Naive thymus-derived CD4-positive, alpha-beta T cell (primary cell): ENCODE measurements around the gene ESPNL. TPM values are rescaled to one million over a fixed set of nuclear protein-coding genes. Genes with fewer than 3 reads are reported as not detected.
"Not testable (repeated sequence)": the region's sequence is repeated elsewhere in the genome, so short reads cannot be mapped to it uniquely, and the experiment has no call there.

Source experiments
- ATAC-seq: fragments of 150-1000 bp; cut with Tn5 transposase; 2 replicates; pipeline ENCODE4 v1.10.0; 2021; ENCODE audit warnings: mild to moderate bottlenecking, moderate library complexity
- CTCF ChIA-PET: fragments of 350-600 bp; sonication (Branson Sonifier 250); formaldehyde crosslinking; loops from one replicate; lab custom pipeline; 2021; ENCODE audit warnings: antibody characterized with exemption; lab: Charles Lee
- POLR2A ChIA-PET: fragments of 350-600 bp; sonication (Branson Sonifier 250); formaldehyde crosslinking; loops from one replicate; lab custom pipeline; 2021; ENCODE audit warnings: antibody characterized with exemption, inconsistent platforms; lab: Charles Lee
- DNase-seq, 9 donors: peaks; one replicate each; pipeline versions ENCODE4 v3.0.0 to v3.0.0-alpha.2; 2020 to 2022; ENCODE audit warnings: mixed read lengths in 1 of 9
- H3K27ac ChIP-seq: one replicate; pipeline ENCODE4 v1.7.0; 2013; ENCODE audit warnings: mild to moderate bottlenecking, low read depth, low read length, moderate library complexity
- H3K27me3 ChIP-seq, 2 donors: one replicate each; pipeline ENCODE4 v1.7.0; 2013; ENCODE audit warnings: low read length in 2 of 2, mild to moderate bottlenecking in 2 of 2, moderate library complexity in 2 of 2; ENCODE audit not compliant: control insufficient read depth in 2 of 2, insufficient read depth in 2 of 2
- H3K36me3 ChIP-seq, 3 experiments: 1 replicate in 2 of 3; 2 replicates in 1 of 3; pipeline ENCODE4 v1.7.0; 2013; ENCODE audit warnings: low read length in 3 of 3, mild to moderate bottlenecking in 3 of 3, moderate library complexity in 1 of 3; ENCODE audit not compliant: insufficient read depth in 3 of 3, control insufficient read depth in 2 of 3
- H3K4me1 ChIP-seq, 2 donors: one replicate each; pipeline ENCODE4 v1.7.0; 2013; ENCODE audit warnings: low read length in 2 of 2, mild to moderate bottlenecking in 2 of 2, moderate library complexity in 1 of 2; ENCODE audit not compliant: control insufficient read depth in 2 of 2, insufficient read depth in 2 of 2
- H3K4me3 ChIP-seq: 2 replicates; pipeline ENCODE4 v1.7.0; 2013; ENCODE audit warnings: mild to moderate bottlenecking, low read length
- H3K9me3 ChIP-seq, 3 experiments: 1 replicate in 2 of 3; 2 replicates in 1 of 3; pipeline ENCODE4 v1.7.0; 2013; ENCODE audit warnings: low read length in 3 of 3; ENCODE audit not compliant: control insufficient read depth in 2 of 3
- H3K27ac Mint-ChIP-seq, 9 donors: one replicate each; pipeline ENCODE4 v1.8.0; 2020 to 2022; ENCODE audit warnings: mixed read lengths in 9 of 9, mild to moderate bottlenecking in 8 of 9, moderate library complexity in 5 of 9, inconsistent platforms in 2 of 9
- H3K27me3 Mint-ChIP-seq, 5 donors: one replicate each; pipeline ENCODE4 v1.8.0; 2021 to 2022; ENCODE audit warnings: mixed read lengths in 5 of 5, mild to moderate bottlenecking in 1 of 5
- H3K36me3 Mint-ChIP-seq, 5 donors: one replicate each; pipeline ENCODE4 v1.8.0; 2020 to 2022; ENCODE audit warnings: mixed read lengths in 5 of 5, mild to moderate bottlenecking in 3 of 5, inconsistent platforms in 1 of 5
- H3K4me1 Mint-ChIP-seq, 7 donors: one replicate each; pipeline ENCODE4 v1.8.0; 2020 to 2022; ENCODE audit warnings: mixed read lengths in 7 of 7, mild to moderate bottlenecking in 3 of 7, inconsistent platforms in 1 of 7
- H3K4me3 Mint-ChIP-seq, 10 donors: one replicate each; pipeline ENCODE4 v1.8.0; 2020 to 2022; ENCODE audit warnings: mild to moderate bottlenecking in 10 of 10, mixed read lengths in 10 of 10, moderate library complexity in 6 of 10, inconsistent platforms in 2 of 10
- H3K9me3 Mint-ChIP-seq, 11 donors: one replicate each; pipeline ENCODE4 v1.8.0; 2020 to 2022; ENCODE audit warnings: mixed read lengths in 11 of 11, mild to moderate bottlenecking in 4 of 11, inconsistent platforms in 1 of 11, moderate library complexity in 1 of 11
- intact Hi-C, 2 donors: fragments of 100-400 bp; cut with micrococcal nuclease; formaldehyde crosslinking; loops; one replicate each; pipeline ENCODE4 v1.15.1; 2023
- polyA plus RNA-seq, 2 donors: library from polyadenylated mRNA; unstranded; fragments of 300-500 nt; fragmentation: Illumina TruSeq; gene quantifications; one replicate each; pipeline ENCODE4 v1.2.3, GENCODE V29; 2021
- total RNA-seq, 6 experiments: library from RNA in 5 of 6; stranded (reverse) in 5 of 6; gene quantifications; 1 replicate in 5 of 6; 2 replicates in 1 of 6; pipeline ENCODE4 v1.2.3 and lab custom pipeline; 2021 to 2026

Gene ESPNL
- total and polyA plus RNA-seq, 7 experiments from 2014 or later = 0.07 to 0.35 (median 0.31) TPM; not detected in 3

DNA sequence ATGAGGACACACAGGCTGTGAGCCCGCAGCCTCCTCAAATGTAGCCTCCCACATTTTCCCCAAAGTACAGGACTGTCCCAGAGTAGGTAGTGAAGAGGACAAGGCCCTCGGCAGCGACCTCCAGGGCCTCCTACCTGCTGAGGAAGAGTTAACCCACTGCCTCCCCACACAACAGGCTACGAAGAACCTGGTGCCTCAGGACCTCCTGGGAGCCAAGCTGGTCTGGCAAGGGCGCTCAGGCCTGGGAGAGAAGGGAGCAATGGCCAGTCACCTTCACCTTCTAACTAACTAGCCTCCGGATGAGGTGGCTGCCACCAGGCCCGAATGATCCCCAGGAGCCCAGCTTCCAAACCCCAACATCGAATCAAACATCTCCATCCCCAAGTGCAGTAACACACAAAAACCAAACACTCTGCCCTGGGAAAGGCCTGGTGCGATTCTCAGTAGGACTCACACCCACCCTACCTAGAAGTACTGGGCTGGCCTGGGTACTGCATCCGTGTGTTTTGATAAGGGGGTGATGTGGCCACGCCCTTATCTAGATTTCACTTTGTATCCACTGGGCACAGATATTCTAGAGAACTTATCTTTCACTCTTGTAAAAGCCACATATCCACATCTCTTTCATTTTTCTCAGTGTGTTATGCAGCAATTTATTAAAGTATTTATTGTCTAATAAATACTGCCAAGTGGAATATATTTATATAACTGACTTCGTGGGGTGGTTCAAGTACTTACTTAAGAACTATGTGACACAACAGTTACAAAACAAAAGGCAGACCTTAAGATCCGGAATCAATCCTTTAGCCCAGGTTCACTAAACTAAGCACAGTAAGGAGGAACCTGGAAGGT, 68.3 kb downstream of the ESPNL start:
- intact Hi-C loops = no loop called here
- POLR2A ChIA-PET = interaction anchor here (1.0 kb wide), 1 partner anchor 10 kb away, joined by 3 read pairs; no protein-coding TSS in a partner anchor
- H3K36me3 ChIP-seq = peaks cover 5 to 55% (median 15%) of the 10 kb centered on the region in 3 experiments
- Mint-ChIP-seq H3K27ac (no peak overlapping the region), H3K27me3 (peaks cover 10 to 14% (median 11%) of the 10 kb centered on the region in 5 donors), H3K9me3 (no peaks in the 10 kb centered on the region), H3K4me3 (no peak overlapping the region), H3K4me1 (peaks cover 0 to 8% (median 0%) of the 10 kb centered on the region in 7 donors), H3K36me3 (peaks cover 3 to 36% (median 17%) of the 10 kb centered on the region in 5 donors)
- H3K4me1 ChIP-seq = no peaks in the 10 kb centered on the region
- DNase-seq = no peak
- no peak overlapping the region for H3K4me3 ChIP-seq
- no peak overlapping the region for H3K27ac ChIP-seq
- no peaks in the 10 kb centered on the region for H3K27me3 ChIP-seq
- H3K9me3 ChIP-seq = no peaks in the 10 kb centered on the region
- ATAC-seq = no peak
- CTCF ChIA-PET = no interaction called here

DNA sequence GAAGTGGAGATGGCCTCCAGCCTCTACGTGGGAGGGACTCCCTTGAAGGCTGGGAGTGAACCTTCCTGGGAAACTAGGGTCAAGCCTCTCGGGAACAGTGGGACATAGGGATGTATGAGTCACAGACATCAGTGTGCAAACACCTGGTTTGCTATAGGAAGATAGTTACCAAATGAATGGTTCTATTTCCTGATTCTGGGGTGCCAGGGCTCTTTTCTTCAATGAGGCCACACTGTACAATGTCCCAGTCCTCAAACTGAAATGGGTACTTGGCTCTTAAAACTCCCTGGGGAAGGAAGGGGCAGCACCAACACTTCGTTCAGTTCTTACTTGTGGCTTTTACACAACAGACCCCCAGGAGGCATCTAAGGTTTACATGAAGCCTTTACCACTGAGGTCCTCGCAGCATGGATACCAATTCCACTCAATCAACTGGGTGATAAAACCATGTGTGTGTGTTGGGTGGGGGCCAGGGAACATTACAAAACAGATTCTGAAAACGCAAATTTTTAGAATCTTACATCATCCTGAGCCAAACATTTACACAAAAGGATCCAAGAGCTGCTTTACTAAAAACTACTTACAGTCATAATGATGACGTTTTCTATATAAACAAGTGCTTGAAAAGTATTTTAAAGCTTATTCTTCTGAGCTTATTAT, 69.0 kb downstream of the ESPNL start:
- no peaks in the 10 kb centered on the region for H3K27me3 ChIP-seq
- H3K4me1 ChIP-seq = no peaks in the 10 kb centered on the region
- no peaks in the 10 kb centered on the region for H3K9me3 ChIP-seq
- Mint-ChIP-seq H3K27ac (no peak overlapping the region), H3K36me3 (peaks cover 3 to 40% (median 18%) of the 10 kb centered on the region in 5 donors), H3K4me1 (peaks cover 0 to 8% (median 0%) of the 10 kb centered on the region in 7 donors), H3K27me3 (peaks cover 10 to 13% (median 10%) of the 10 kb centered on the region in 5 donors), H3K9me3 (no peaks in the 10 kb centered on the region), H3K4me3 (no peak overlapping the region)
- CTCF ChIA-PET = no interaction called here
- ATAC-seq = no peak
- no peak for DNase-seq
- H3K4me3 ChIP-seq = no peak overlapping the region
- no peak overlapping the region for H3K27ac ChIP-seq
- POLR2A ChIA-PET = no interaction called here
- intact Hi-C loops = no loop called here
- H3K36me3 ChIP-seq = peaks cover 5 to 62% (median 15%) of the 10 kb centered on the region in 3 experiments

DNA sequence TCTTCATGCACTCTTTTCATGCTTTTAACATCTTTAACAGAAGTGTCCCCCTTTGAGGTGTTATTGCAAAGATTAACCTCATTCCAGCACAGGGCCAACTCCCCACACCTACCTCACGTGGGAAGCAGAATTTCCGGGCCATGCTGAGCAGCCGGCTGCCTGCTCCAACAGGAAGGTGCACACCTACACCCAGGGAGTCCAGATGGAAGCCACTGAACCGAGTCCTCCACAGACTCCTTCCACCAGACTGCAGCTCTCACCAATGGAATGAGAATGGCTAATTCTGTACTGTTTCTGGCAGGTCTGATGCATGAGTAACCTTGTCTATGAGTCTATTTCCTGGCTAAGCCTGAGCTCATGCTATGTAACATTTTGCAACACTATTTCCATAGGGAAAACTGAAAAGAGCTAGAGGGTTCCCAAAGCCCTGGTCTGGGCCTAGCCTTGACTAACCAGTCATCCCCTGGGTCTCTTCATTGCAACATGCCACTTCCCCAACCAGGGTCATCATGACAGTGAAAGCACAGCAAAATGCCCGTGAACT, 69.6 kb downstream of the ESPNL start:
- ChIA-PET CTCF (no interaction called here), POLR2A (no interaction called here)
- H3K27me3 Mint-ChIP-seq = peaks cover 4 to 7% (median 7%) of the 10 kb centered on the region in 5 donors
- intact Hi-C loops = loop anchor here in 1 of 2 donors (10.0 kb wide), 2 partner anchors 205 to 315 kb away; partner anchors contain the start of genes RAMP1 and UBE2F
- Histone ChIP-seq H3K36me3 (peaks cover 5 to 68% (median 15%) of the 10 kb centered on the region in 3 experiments), H3K27ac (no peak overlapping the region), H3K27me3 (no peaks in the 10 kb centered on the region), H3K9me3 (no peaks in the 10 kb centered on the region), H3K4me3 (no peak overlapping the region), H3K4me1 (no peaks in the 10 kb centered on the region)
- no peak overlapping the region for H3K27ac Mint-ChIP-seq
- ATAC-seq (no peak), DNase-seq (no peak)
- peaks cover 3 to 40% (median 18%) of the 10 kb centered on the region in 5 donors for H3K36me3 Mint-ChIP-seq
- peaks cover 0 to 7% (median 0%) of the 10 kb centered on the region in 7 donors for H3K4me1 Mint-ChIP-seq
- no peak overlapping the region for H3K4me3 Mint-ChIP-seq
- H3K9me3 Mint-ChIP-seq = no peaks in the 10 kb centered on the region

DNA sequence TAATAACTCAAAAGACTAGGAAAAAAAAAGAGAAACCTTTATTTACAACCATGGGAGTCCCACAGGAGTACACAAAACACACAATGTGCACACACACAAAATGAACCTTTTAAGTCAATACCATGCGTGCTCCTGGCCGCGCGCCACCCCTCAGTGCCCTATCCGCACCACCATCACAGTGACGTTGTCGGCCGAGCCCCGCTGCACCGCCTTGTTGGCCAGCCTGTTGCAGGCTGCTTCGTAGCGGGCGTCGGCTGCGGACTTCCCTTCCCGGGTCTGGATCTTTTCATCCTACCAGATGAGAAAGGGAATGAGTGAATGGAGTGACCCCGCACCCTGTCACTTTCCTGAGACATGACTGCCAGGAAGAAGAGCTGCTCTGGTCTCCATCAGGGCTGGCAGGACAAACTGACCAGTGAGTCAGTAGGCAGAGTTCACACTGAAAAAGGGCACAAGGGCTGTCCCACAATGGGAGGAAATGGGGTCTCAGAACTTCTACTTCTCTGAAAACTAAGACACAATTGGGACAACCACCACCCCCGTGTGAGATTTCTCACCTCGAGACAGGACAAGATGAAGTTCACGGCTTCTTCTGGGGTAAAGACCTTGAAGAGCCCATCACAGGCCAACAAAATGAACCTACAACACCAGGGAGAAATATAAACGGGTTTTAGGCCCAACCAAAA, 70.4 kb downstream of the ESPNL start:
- no peaks in the 10 kb centered on the region for H3K4me1 ChIP-seq
- H3K4me3 ChIP-seq = no peak overlapping the region
- Mint-ChIP-seq H3K36me3 (peaks cover 3 to 40% (median 18%) of the 10 kb centered on the region in 5 donors), H3K27me3 (no peaks in the 10 kb centered on the region), H3K27ac (peak overlapping the region in 1 of 9 donors; percentile 29), H3K4me3 (no peak overlapping the region), H3K9me3 (no peaks in the 10 kb centered on the region), H3K4me1 (peaks cover 0 to 3% (median 0%) of the 10 kb centered on the region in 7 donors)
- DNase-seq = no peak
- ChIA-PET CTCF (no interaction called here), POLR2A (no interaction called here)
- intact Hi-C loops = loop anchor here in 1 of 2 donors (10.0 kb wide), 2 partner anchors 206 to 316 kb away; partner anchors contain the start of genes RAMP1 and UBE2F
- no peaks in the 10 kb centered on the region for H3K27me3 ChIP-seq
- peaks cover 5 to 76% (median 20%) of the 10 kb centered on the region in 3 experiments for H3K36me3 ChIP-seq
- no peaks in the 10 kb centered on the region for H3K9me3 ChIP-seq
- H3K27ac ChIP-seq = no peak overlapping the region
- no peak for ATAC-seq

DNA sequence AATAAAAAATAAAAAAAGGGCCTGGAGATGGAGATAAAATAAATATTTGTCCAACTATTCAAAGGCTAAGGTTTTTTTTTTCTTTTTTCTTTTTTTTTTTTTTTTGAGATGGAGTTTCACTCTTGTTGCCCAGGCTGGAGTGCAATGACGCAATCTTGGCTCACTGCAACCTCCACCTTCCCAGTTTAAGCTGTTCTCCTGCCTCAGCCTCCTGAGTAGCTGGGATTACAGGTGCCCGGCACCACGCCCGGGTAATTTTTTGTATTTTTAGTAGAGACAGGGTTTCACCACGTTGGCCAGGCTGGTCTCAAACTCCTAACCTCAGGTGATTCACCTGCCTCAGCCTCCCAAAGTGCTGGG, 70.9 kb downstream of the ESPNL start:
- H3K4me3 Mint-ChIP-seq, H3K9me3 ChIP-seq, H3K4me1 ChIP-seq, H3K9me3 Mint-ChIP-seq, DNase-seq, ATAC-seq, H3K27me3 ChIP-seq, H3K27ac ChIP-seq, H3K4me1 Mint-ChIP-seq, H3K27ac Mint-ChIP-seq, H3K27me3 Mint-ChIP-seq, POLR2A ChIA-PET, H3K4me3 ChIP-seq, CTCF ChIA-PET: not testable (repeated sequence)
- intact Hi-C loops = loop anchor here in 1 of 2 donors (10.0 kb wide), 2 partner anchors 206 to 316 kb away; partner anchors contain the start of genes RAMP1 and UBE2F
- H3K36me3 Mint-ChIP-seq = peaks cover 3 to 40% (median 18%) of the 10 kb centered on the region in 5 donors
- H3K36me3 ChIP-seq = peaks cover 5 to 79% (median 25%) of the 10 kb centered on the region in 3 experiments
